Cerebellar cortex (tissue), 1 donor: ENCODE results near the gene KLHDC10.
"Not testable (repeated sequence)": the region's sequence is repeated elsewhere in the genome, so short reads cannot be mapped to it uniquely, and the experiment has no call there.

Experiments
- DNase-seq: peaks from one replicate; pipeline ENCODE4 v3.0.0-alpha.2; 2015; ENCODE audit warnings: low spot score

KLHDC10 gene

GRCh38 chr7:130154501-130155317 lies 84.4 kb downstream of the KLHDC10 start:
- peak; percentile 90 for DNase-seq

- DNase-seq: no peak
Measured at GRCh38 chr7:130156140-130156539, 85.8 kb downstream of the KLHDC10 start.

DNA sequence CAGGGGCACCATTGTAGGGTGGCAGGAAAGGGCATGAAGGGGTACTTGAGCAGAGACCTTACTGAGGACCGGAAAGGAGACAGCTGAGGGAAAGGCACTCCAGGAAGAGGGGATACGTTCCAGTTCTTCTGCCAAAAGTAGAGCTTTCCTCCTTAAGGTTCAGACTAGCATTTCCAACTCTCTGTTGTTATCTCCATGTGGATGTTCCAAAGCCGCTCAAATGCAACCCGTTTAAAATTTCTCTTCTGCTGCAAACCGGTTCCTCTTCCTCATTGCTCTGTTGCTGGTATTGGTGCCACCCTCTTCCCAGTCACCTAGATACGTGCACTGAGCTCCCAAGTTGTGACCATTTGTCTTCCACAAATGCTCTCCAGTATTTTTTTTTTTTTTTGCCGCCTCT lies 87.4 kb downstream of the KLHDC10 start:
- DNase-seq: no peak

- no peak for DNase-seq
Measured at GRCh38 chr7:130160023-130160422, 89.7 kb downstream of the KLHDC10 start.

- DNase-seq: no peak
Measured at GRCh38 chr7:130160455-130160854, 90.1 kb downstream of the KLHDC10 start.

DNA sequence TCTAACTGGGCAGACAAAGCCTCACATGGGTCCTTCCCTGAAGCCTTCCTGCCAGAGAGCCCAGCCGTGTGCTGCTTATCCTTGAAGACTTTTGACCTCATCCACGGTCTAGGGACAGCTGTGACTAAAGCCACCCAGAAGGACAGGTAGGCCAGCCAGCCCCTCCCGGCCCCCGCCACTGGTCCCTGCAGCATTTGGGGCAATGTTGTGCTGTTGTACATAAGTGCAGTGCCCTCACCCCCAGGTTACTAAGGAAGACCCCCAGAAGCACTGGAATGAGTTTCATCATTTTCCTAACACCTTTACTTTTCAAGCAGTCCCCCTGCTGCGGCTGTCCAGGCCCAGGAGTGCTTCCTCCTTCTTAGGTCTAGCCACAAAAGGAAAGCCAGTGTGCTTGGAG lies 91.9 kb downstream of the KLHDC10 start:
- no peak for DNase-seq

GRCh38 chr7:130174237-130174959 lies 104.1 kb downstream of the KLHDC10 start:
- DNase-seq: no peak

GRCh38 chr7:130178251-130178650 lies 107.9 kb downstream of the KLHDC10 start:
- no peak for DNase-seq

- DNase-seq: no peak
Measured at GRCh38 chr7:130179631-130180030, 109.3 kb downstream of the KLHDC10 start.

DNA sequence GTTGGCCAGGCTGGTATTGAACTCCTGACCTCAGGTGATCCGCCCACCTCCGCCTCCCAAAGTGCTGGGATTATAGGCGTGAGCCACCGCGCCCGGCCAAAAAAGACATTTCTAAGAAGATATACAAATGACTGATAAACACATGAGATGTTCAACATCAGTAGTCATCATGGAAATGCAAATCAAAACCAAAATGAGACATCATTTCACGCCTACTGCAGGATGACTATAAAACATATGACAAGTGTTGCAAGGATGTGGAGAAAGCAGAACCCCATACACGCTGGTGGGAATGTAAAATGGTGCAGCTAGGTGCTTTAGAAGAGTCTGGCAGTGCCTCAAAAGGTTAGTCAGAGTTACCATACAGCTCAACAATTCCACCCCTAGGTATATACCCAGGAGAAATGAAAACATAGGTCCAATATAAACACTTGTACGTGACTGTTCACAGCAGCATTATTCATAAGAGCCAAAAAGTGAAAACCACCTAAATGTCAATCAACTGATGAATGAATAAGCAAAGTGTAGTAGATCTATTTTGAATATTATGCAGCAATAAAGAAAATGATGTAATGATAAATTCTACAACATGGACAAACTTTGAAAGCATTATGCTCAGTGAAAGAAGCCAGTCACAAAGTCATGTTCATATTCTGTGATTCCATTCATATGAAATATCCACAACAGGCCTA lies 110.4 kb downstream of the KLHDC10 start:
- no peak for DNase-seq

GRCh38 chr7:130181263-130181605 lies 110.9 kb downstream of the KLHDC10 start:
- DNase-seq: no peak

- DNase-seq: no peak
Measured at GRCh38 chr7:130182990-130183389, 112.7 kb downstream of the KLHDC10 start.

- DNase-seq: not testable (repeated sequence)
Measured at GRCh38 chr7:130184349-130184748, 114.0 kb downstream of the KLHDC10 start.
